ENCODE data around the gene RAB18.

Gene RAB18

GRCh38 chr10:27513451-27514191, 9.5 kb downstream of the RAB18 start:
- TF ChIP-seq, protein P1, sequence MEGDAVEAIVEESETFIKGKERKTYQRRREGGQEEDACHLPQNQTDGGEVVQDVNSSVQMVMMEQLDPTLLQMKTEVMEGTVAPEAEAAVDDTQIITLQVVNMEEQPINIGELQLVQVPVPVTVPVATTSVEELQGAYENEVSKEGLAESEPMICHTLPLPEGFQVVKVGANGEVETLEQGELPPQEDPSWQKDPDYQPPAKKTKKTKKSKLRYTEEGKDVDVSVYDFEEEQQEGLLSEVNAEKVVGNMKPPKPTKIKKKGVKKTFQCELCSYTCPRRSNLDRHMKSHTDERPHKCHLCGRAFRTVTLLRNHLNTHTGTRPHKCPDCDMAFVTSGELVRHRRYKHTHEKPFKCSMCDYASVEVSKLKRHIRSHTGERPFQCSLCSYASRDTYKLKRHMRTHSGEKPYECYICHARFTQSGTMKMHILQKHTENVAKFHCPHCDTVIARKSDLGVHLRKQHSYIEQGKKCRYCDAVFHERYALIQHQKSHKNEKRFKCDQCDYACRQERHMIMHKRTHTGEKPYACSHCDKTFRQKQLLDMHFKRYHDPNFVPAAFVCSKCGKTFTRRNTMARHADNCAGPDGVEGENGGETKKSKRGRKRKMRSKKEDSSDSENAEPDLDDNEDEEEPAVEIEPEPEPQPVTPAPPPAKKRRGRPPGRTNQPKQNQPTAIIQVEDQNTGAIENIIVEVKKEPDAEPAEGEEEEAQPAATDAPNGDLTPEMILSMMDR (IDR thresholded peaks at IDR 0.05; ENCODE audit: insufficient read depth, low read length, missing control alignments) = no peak
- no peak overlapping the region for H3K4me3 ChIP-seq (ENCODE audit: low read depth, low read length)
- DNase-seq (ENCODE audit: low read depth, low spot score) = peak; percentile 40
- CTCF ChIA-PET = interaction anchor here (1.1 to 1.8 kb wide), 4 partner anchors 9 to 228 kb away, joined by 3 to 5 read pairs (median 4); partner anchors contain the start of gene RAB18
- POLR2A ChIA-PET = interaction anchor here (1.6 kb wide), 1 partner anchor 9 kb away, joined by 6 read pairs; the partner anchor contains the start of gene RAB18

DNA sequence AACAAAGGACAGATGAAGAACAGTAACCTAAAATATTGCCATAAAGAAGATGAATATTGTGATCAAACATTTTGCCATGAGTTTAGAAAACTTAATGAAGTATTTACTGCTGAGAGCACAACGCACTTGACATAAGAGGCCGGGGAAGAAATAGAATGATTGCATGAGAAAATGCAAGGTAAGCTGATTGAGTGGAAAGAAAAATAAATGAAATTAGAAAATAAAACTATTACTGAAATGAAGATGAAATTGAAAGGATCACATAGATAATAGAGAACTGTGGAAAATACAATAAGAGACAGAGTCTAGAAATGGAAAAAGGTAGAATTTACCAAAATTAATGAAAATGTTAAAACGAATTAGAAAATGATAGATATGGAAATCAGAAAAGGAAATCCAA, 10.1 kb downstream of the RAB18 start:
- POLR2A ChIA-PET = interaction anchor here (1.6 kb wide), 1 partner anchor 10 kb away, joined by 6 read pairs; the partner anchor contains the start of gene RAB18
- TF ChIP-seq, protein P1 (IDR thresholded peaks at IDR 0.05; ENCODE audit: insufficient read depth, low read length, missing control alignments) = no peak
- CTCF ChIA-PET = interaction anchor here (1.1 to 1.8 kb wide), 4 partner anchors 10 to 228 kb away, joined by 3 to 5 read pairs (median 4); partner anchors contain the start of gene RAB18

GRCh38 chr10:27518261-27518660, 14.2 kb downstream of the RAB18 start:
- ChIA-PET POLR2A (interaction anchor here (1.2 kb wide), 1 partner anchor 14 kb away, joined by 10 read pairs; the partner anchor contains the start of gene RAB18), CTCF (no interaction called here)
- no peak overlapping the region for H3K4me3 ChIP-seq (ENCODE audit: low read depth, low read length)
- DNase-seq (ENCODE audit: low read depth, low spot score) = no peak
- TF ChIP-seq, protein P1 (IDR thresholded peaks at IDR 0.05; ENCODE audit: insufficient read depth, low read length, missing control alignments) = no peak

More for the DNA sequence above, 10.1 kb downstream of the RAB18 start:
- DNase-seq (ENCODE audit: low read depth, low spot score) = no peak
- H3K4me3 ChIP-seq (ENCODE audit: low read depth, low read length) = no peak overlapping the region

GRCh38 chr10:27525819-27526218, 21.7 kb downstream of the RAB18 start:
- no peak for DNase-seq (ENCODE audit: low read depth, low spot score)
- TF ChIP-seq, protein P1 (IDR thresholded peaks at IDR 0.05; ENCODE audit: insufficient read depth, low read length, missing control alignments) = no peak
- POLR2A ChIA-PET = no interaction called here
- CTCF ChIA-PET = interaction anchor here (0.8 to 1.1 kb wide), 3 partner anchors 9 to 32 kb away, joined by 3 to 4 read pairs (median 4); no protein-coding TSS in a partner anchor
- no peak overlapping the region for H3K4me3 ChIP-seq (ENCODE audit: low read depth, low read length)

- no peak for DNase-seq (ENCODE audit: low read depth, low spot score)
- ChIA-PET CTCF (interaction anchor here (0.8 to 1.1 kb wide), 2 partner anchors 12 to 31 kb away, joined by 4 read pairs; no protein-coding TSS in a partner anchor), POLR2A (no interaction called here)
- no peak overlapping the region for H3K4me3 ChIP-seq (ENCODE audit: low read depth, low read length)
- TF ChIP-seq, protein P1 (IDR thresholded peaks at IDR 0.05; ENCODE audit: insufficient read depth, low read length, missing control alignments) = no peak
Measured at GRCh38 chr10:27526242-27526641, 22.1 kb downstream of the RAB18 start.

GRCh38 chr10:27527666-27528295, 23.7 kb downstream of the RAB18 start:
- no peak for DNase-seq (ENCODE audit: low read depth, low spot score)
- CTCF ChIA-PET = no interaction called here
- H3K4me3 ChIP-seq (ENCODE audit: low read depth, low read length) = no peak overlapping the region
- TF ChIP-seq, protein P1 (IDR thresholded peaks at IDR 0.05; ENCODE audit: insufficient read depth, low read length, missing control alignments) = no peak
- POLR2A ChIA-PET = no interaction called here
